ENCODE results near the gene SPOUT1.

DNA sequence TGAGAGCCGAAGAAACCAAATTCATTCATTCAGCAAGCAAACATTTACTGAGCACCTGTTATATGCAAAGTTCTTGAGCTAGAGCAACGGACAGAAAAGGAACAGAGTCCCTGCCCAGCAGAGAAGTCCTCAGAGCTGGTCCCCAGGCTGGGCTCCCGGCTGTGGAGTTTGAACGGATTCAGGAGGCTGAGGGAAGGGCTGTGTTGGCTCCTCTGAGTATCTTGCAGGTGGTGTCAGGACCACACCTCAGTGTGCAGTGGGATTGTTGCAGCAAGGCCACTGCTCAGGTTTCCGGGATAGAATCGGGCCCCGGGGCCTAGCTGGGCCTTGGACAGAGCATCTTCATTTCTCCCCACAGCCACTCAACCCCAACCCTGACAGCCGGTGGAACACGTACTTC, 37.5 kb downstream of the SPOUT1 start:
- TF ChIP-seq, protein P1, sequence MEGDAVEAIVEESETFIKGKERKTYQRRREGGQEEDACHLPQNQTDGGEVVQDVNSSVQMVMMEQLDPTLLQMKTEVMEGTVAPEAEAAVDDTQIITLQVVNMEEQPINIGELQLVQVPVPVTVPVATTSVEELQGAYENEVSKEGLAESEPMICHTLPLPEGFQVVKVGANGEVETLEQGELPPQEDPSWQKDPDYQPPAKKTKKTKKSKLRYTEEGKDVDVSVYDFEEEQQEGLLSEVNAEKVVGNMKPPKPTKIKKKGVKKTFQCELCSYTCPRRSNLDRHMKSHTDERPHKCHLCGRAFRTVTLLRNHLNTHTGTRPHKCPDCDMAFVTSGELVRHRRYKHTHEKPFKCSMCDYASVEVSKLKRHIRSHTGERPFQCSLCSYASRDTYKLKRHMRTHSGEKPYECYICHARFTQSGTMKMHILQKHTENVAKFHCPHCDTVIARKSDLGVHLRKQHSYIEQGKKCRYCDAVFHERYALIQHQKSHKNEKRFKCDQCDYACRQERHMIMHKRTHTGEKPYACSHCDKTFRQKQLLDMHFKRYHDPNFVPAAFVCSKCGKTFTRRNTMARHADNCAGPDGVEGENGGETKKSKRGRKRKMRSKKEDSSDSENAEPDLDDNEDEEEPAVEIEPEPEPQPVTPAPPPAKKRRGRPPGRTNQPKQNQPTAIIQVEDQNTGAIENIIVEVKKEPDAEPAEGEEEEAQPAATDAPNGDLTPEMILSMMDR (IDR thresholded peaks at IDR 0.05), result no peak
- no peak for TF ChIP-seq POLR2A (IDR thresholded peaks at IDR 0.05)
